Measurements from ENCODE around the gene C1orf105. TPM values are rescaled to one million over a fixed set of nuclear protein-coding genes. Genes with fewer than 3 reads are reported as not detected.
"Not testable (repeated sequence)": the region's sequence is repeated elsewhere in the genome, so short reads cannot be mapped to it uniquely, and the experiment has no call there.

Gene C1orf105, protein sequence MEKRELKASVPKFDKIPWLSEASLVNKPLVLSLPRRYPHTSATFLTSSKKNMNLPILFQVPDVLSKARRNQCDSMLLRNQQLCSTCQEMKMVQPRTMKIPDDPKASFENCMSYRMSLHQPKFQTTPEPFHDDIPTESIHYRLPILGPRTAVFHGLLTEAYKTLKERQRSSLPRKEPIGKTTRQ
- not detected in 2 replicates for total RNA-seq

DNA sequence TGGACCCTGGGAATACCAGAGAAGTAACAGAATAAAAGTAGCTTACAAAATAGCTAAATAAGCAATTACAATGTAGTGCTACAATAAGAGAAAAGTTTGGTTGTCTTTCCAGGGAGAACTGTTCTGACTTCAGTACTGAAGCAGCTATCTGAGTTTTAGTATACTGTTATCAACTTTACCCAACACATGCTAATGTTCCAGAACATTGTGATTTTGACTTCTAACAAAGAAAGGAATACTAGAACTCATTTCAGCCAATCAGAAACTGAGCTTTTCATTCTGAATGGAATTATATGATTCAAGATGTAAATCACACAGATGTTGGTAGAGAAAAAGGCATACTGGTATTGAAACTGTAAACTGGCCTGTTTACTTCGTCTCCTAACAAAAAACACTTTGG lies at the start of gene C1orf105:
TSS of gene C1orf105 (plus strand) at position 301 of the 400 bp plus-strand sequence. CDS start 201 bp downstream, outside the sequence.
- DNase-seq (ENCODE audit: low read depth), result no peak
- H3K4me3 ChIP-seq (ENCODE audit: low read depth, low read length), result no peak within 1 kb of the TSS
- TF ChIP-seq, protein P1, sequence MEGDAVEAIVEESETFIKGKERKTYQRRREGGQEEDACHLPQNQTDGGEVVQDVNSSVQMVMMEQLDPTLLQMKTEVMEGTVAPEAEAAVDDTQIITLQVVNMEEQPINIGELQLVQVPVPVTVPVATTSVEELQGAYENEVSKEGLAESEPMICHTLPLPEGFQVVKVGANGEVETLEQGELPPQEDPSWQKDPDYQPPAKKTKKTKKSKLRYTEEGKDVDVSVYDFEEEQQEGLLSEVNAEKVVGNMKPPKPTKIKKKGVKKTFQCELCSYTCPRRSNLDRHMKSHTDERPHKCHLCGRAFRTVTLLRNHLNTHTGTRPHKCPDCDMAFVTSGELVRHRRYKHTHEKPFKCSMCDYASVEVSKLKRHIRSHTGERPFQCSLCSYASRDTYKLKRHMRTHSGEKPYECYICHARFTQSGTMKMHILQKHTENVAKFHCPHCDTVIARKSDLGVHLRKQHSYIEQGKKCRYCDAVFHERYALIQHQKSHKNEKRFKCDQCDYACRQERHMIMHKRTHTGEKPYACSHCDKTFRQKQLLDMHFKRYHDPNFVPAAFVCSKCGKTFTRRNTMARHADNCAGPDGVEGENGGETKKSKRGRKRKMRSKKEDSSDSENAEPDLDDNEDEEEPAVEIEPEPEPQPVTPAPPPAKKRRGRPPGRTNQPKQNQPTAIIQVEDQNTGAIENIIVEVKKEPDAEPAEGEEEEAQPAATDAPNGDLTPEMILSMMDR (conservative IDR thresholded peaks at IDR 0.05; ENCODE audit: low read depth, low read length), result no peak

DNA sequence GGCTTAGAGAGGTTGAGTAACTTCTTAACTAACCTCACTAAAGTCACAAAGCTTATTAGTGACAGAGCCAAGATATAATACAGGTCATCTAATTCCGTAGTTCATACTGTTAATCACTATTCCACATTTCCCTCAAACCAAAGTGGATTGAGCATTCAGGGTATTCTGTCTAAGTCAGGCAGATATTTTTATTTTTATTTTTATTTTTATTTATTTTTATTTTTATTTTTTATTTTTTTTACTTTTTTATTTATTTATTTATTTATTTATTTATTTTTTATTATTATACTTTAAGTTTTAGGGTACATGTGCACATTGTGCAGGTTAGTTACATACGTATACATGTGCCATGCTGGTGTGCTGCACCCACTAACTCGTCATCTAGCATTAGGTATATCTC lies 48.8 kb upstream of the C1orf105 start:
- DNase-seq (ENCODE audit: low read depth), result not testable (repeated sequence)

DNA sequence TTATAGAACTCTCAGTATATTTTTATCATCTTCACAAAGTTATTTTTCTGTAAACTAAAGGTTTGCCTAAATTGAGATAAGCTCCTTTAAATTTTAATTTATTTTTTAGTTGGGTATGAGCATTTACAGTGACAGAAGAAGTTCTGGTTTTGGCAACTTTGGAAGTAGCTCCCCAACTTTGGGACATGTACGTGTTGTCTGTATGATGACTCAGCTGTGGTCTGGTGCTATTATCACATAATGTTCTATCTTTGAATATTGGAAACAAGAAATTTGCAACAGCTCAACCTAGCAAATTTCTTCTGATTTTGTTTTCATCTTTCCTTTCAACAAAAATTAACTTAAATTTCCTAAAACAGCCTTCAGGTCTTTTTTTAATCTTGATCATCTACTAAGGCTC lies 46.6 kb upstream of the C1orf105 start:
- H3K4me3 ChIP-seq (ENCODE audit: low read depth, low read length), result no peak overlapping the region
- no peak for DNase-seq (ENCODE audit: low read depth)
- TF ChIP-seq, protein P1 (conservative IDR thresholded peaks at IDR 0.05; ENCODE audit: low read depth, low read length), result no peak

More for the DNA sequence above, 48.8 kb upstream of the C1orf105 start:
- H3K4me3 ChIP-seq (ENCODE audit: low read depth, low read length), result not testable (repeated sequence)

DNA sequence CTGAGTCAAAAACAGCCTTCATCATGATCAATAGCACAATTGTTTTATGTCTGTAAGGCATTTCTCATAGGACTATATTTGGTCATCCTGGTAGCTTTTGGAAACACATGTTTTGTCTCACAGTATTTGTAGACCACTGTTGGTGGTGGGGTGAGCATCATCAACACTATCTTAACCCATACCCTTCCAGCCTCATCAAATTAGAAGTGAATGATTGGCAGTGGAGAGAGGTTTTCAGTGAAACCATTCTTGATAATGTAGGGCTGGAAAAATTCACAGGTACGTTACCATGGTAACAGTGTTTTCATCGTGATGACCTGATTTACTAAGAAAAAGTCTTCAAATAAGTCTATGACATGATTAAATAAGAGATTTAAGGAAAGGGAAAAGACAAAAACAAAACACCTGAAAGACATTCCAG lies 45.3 kb upstream of the C1orf105 start:
- no peak for DNase-seq (ENCODE audit: low read depth)
- no peak overlapping the region for H3K4me3 ChIP-seq (ENCODE audit: low read depth, low read length)
- TF ChIP-seq, protein P1 (conservative IDR thresholded peaks at IDR 0.05; ENCODE audit: low read depth, low read length), result no peak

DNA sequence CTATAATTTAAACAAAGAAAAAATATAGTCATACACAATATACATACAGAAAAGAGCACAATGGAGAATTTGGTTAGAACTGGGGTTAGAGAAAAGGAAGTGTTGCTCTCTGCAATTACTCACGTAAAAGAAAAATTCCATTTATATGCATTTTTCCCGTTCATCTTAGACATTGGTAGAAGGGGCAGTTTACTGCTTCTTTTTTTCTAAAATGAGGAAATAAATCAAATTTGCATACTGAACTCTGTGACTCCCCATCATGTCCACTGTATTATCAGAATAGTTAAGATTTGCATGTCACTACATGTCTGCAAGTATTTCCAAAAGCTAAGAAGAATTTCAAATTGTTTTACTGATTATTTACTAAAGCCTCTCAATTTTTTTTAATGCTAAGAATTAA lies 44.1 kb upstream of the C1orf105 start:
- H3K4me3 ChIP-seq (ENCODE audit: low read depth, low read length), result no peak overlapping the region
- TF ChIP-seq, protein P1 (conservative IDR thresholded peaks at IDR 0.05; ENCODE audit: low read depth, low read length), result no peak
- no peak for DNase-seq (ENCODE audit: low read depth)

DNA sequence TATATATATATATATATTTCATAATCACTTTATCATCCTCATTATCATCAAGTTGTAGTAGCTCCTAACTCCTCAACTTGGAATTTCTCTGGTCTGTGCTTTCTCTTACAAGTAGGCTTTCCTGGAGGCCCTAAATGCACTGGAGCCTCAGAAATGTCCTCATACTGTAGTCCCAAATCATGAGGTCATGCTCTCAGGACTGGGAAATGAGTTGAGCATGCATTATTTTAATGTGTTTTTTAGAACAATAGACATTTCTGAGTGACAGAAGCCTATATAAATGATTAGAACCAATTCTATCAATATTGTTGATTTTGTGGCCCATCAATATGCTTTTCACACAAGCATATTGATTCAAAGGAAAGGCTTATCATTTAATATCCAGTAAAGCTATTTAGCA lies 42.9 kb upstream of the C1orf105 start:
- TF ChIP-seq, protein P1 (conservative IDR thresholded peaks at IDR 0.05; ENCODE audit: low read depth, low read length), result no peak
- H3K4me3 ChIP-seq (ENCODE audit: low read depth, low read length), result no peak overlapping the region
- no peak for DNase-seq (ENCODE audit: low read depth)

DNA sequence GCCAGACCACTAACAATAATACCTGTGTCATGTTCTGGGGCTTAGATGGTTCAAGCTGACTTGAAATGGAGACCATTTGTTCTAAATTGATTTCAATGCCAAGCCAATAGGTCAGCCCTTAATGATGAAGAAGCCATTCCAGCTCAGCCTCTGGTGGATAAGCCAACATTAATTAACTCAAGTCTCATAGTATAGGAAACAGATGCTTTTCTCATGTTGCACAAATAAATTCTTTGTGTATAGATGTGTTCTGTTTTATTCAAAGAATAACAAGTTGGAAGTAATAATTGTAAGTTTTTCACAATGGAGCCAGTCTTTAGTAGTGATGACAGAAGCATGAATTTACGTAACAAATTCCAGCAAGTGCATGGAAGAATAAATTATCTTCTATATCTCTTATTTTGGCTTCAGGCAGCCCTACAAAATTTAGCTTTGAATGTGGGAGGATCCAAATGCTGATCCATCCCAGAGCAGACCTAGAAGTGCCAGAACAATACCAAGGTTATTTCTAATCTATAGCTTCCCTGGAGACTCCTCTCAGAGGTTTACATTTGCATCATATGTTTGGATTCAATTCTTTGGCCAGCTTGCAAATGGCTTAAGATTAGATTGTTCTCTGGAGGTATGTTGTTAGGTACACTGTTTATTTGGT lies 42.2 kb upstream of the C1orf105 start:
- DNase-seq (ENCODE audit: low read depth), result no peak
- TF ChIP-seq, protein P1 (conservative IDR thresholded peaks at IDR 0.05; ENCODE audit: low read depth, low read length), result no peak
- H3K4me3 ChIP-seq (ENCODE audit: low read depth, low read length), result no peak overlapping the region
